Thyroid gland (tissue), 4 donors: ENCODE data around the gene RB1.

Experiments
- CTCF ChIP-seq, 6 experiments: fragments of 200-600 bp in 3 of 6; fragments of 450-650 bp in 3 of 6; sonication (generic) in 3 of 6; IDR thresholded peaks; one replicate each; pipeline ENCODE4 v1.5.1; 2016 to 2019; ENCODE audit warnings: antibody characterized with exemption in 6 of 6, mild to moderate bottlenecking in 2 of 6, inconsistent platforms in 1 of 6, moderate library complexity in 1 of 6
- POLR2A ChIP-seq, 2 donors: fragments of 450-650 bp; IDR thresholded peaks; one replicate each; pipeline ENCODE4 v1.6.1; 2017; ENCODE audit warnings: antibody characterized with exemption in 2 of 2, mild to moderate bottlenecking in 2 of 2, moderate library complexity in 1 of 2

GRCh38 chr13:48511621-48512230, 208.2 kb downstream of the RB1 start:
- no peak for TF ChIP-seq CTCF (IDR thresholded peaks at IDR 0.05)
- no peak for TF ChIP-seq POLR2A (IDR thresholded peaks at IDR 0.05)
